HEK293 (cell line): ENCODE results near the gene UPK1A.

Experiments
- CTCF ChIA-PET: fragments of 350-600 bp; formaldehyde crosslinking; extraction: SDS; loops from one replicate; lab custom pipeline; 2021; ENCODE audit warnings: antibody characterized with exemption; lab: Yijun Ruan, JAX
- POLR2A ChIA-PET: fragments of 300-600 bp; formaldehyde crosslinking; extraction: SDS; loops from one replicate; lab custom pipeline; 2020; ENCODE audit warnings: antibody characterized with exemption, inconsistent platforms; lab: Yijun Ruan, JAX
- H3K27ac ChIP-seq: fragments of 200-500 bp; sonication (Bioruptor generic); 2 replicates; pipeline ENCODE4 v1.5.1; 2014; ENCODE audit warnings: low read depth, low read length, control low read depth, inconsistent platforms; ENCODE audit errors: extremely low read depth
- H3K36me3 ChIP-seq, 2 experiments: fragments of 200-500 bp in 1 of 2; sonication (Bioruptor generic) in 1 of 2; 1 replicate in 1 of 2; 2 replicates in 1 of 2; pipeline ENCODE4 v1.5.1; 2014 to 2017; ENCODE audit warnings: inconsistent platforms in 2 of 2, low read length in 2 of 2; ENCODE audit not compliant: control insufficient read depth in 2 of 2, insufficient read depth in 1 of 2
- H3K4me1 ChIP-seq: fragments of 200-500 bp; sonication (Bioruptor generic); 2 replicates; pipeline ENCODE4 v1.5.1; 2014; ENCODE audit warnings: mild to moderate bottlenecking, low read length, inconsistent platforms; ENCODE audit not compliant: control insufficient read depth, insufficient read depth
- H3K4me3 ChIP-seq: 2 replicates; pipeline ENCODE4 v1.5.1; 2011; ENCODE audit warnings: low read depth, mild to moderate bottlenecking, control low read depth, low read length, moderate library complexity
- H3K9me3 ChIP-seq: fragments of 200-500 bp; sonication (Bioruptor generic); 2 replicates; pipeline ENCODE4 v1.5.1; 2014; ENCODE audit warnings: low read depth, low read length, inconsistent platforms; ENCODE audit not compliant: control insufficient read depth, insufficient read depth
- KLF10 ChIP-seq: fragments of 450-650 bp; IDR thresholded peaks from 2 replicates; pipeline ENCODE4 v1.5.1; 2018; ENCODE audit warnings: missing biosample characterization, mild to moderate bottlenecking, missing genetic modification characterization
- OSR2 ChIP-seq: fragments of 450-650 bp; formaldehyde crosslinking; IDR thresholded peaks from 2 replicates; pipeline ENCODE4 v1.5.1; 2016; ENCODE audit warnings: missing biosample characterization, missing genetic modification characterization
- PBX3 ChIP-seq: sonication (generic); formaldehyde crosslinking; IDR thresholded peaks from 2 replicates; pipeline ENCODE4 v1.8.1; 2022; ENCODE audit warnings: mild to moderate bottlenecking, moderate library complexity, missing genetic modification reagents
- SCRT2 ChIP-seq: fragments of 450-650 bp; formaldehyde crosslinking; IDR thresholded peaks from 2 replicates; pipeline ENCODE4 v1.5.1; 2016; ENCODE audit warnings: missing biosample characterization, missing genetic modification characterization
- YY1 ChIP-seq: fragments of 450-650 bp; formaldehyde crosslinking; IDR thresholded peaks from 2 replicates; pipeline ENCODE4 v1.5.1; 2018; ENCODE audit warnings: missing biosample characterization, missing genetic modification characterization
- ZNF112 ChIP-seq: fragments of 450-650 bp; formaldehyde crosslinking; IDR thresholded peaks from 2 replicates; pipeline ENCODE4 v1.5.0; 2017; ENCODE audit warnings: missing biosample characterization, missing genetic modification characterization
- ZNF184 ChIP-seq: fragments of 450-650 bp; IDR thresholded peaks from 2 replicates; pipeline ENCODE4 v1.5.1; 2018; ENCODE audit warnings: missing biosample characterization, mild to moderate bottlenecking, missing genetic modification characterization
- ZNF202 ChIP-seq: fragments of 450-650 bp; formaldehyde crosslinking; IDR thresholded peaks from 2 replicates; pipeline ENCODE4 v1.5.1; 2016; ENCODE audit warnings: missing biosample characterization, missing genetic modification characterization, borderline replicate concordance
- ZNF24 ChIP-seq: fragments of 450-650 bp; formaldehyde crosslinking; IDR thresholded peaks from 2 replicates; pipeline ENCODE4 v1.5.1; 2016; ENCODE audit warnings: missing biosample characterization, missing genetic modification characterization
- ZNF366 ChIP-seq: fragments of 450-650 bp; formaldehyde crosslinking; conservative IDR thresholded peaks from 2 replicates; pipeline ENCODE4 v1.5.1; 2016; ENCODE audit warnings: missing biosample characterization, missing genetic modification characterization
- ZNF510 ChIP-seq: fragments of 450-650 bp; formaldehyde crosslinking; IDR thresholded peaks from 2 replicates; pipeline ENCODE4 v1.5.1; 2018; ENCODE audit warnings: mild to moderate bottlenecking, missing genetic modification characterization, missing biosample characterization; ENCODE audit not compliant: insufficient replicate concordance
- ZNF544 ChIP-seq: fragments of 450-650 bp; formaldehyde crosslinking; IDR thresholded peaks from 2 replicates; pipeline ENCODE4 v1.5.0; 2017; ENCODE audit warnings: missing biosample characterization, missing genetic modification characterization
- ZNF548 ChIP-seq: fragments of 450-650 bp; formaldehyde crosslinking; IDR thresholded peaks from 2 replicates; pipeline ENCODE4 v1.5.1; 2016; ENCODE audit warnings: missing biosample characterization, missing genetic modification characterization
- TF ChIP-seq, protein P1 (sequence below): fragments of 450-650 bp; formaldehyde crosslinking; IDR thresholded peaks from 2 replicates; pipeline ENCODE4 v1.5.1; 2016; ENCODE audit warnings: missing biosample characterization, missing genetic modification characterization, borderline replicate concordance
- TF ChIP-seq, protein P2 (sequence below): fragments of 450-650 bp; formaldehyde crosslinking; IDR thresholded peaks from 2 replicates; pipeline ENCODE4 v1.5.1; 2016; ENCODE audit warnings: missing biosample characterization, missing genetic modification characterization, low read depth
- TF ChIP-seq, protein P3 (sequence below): fragments of 450-650 bp; formaldehyde crosslinking; IDR thresholded peaks from 2 replicates; pipeline ENCODE4 v1.5.1; 2016; ENCODE audit warnings: missing biosample characterization, missing genetic modification characterization
- TF ChIP-seq, protein P4 (sequence below): fragments of 450-650 bp; IDR thresholded peaks from 2 replicates; pipeline ENCODE4 v1.5.1; 2018; ENCODE audit warnings: missing biosample characterization, mild to moderate bottlenecking, missing genetic modification characterization
- TF ChIP-seq, protein P5 (sequence below): fragments of 450-650 bp; formaldehyde crosslinking; IDR thresholded peaks from 2 replicates; pipeline ENCODE4 v1.5.1; 2016; ENCODE audit warnings: missing biosample characterization, missing genetic modification characterization
- TF ChIP-seq, protein P6 (sequence below): fragments of 450-650 bp; formaldehyde crosslinking; IDR thresholded peaks from 2 replicates; pipeline ENCODE4 v1.5.1; 2016; ENCODE audit warnings: missing biosample characterization, missing genetic modification characterization

Gene UPK1A

DNA sequence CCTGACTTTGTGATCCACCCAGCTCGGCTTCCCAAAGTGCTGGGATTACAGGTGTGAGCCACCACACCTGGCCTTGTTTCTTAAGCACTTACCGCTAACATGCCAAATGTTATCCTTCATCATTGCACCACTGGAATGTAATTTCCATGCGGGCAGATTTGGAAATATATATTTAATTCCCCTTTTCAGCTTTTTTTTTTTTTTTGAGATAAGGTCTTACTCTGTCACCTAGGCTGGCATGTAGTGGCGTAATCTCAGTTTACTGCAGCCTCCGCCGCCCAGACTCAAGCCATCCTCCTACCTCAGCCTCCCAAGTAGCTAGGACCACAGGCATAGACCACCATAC lies 4.3 kb upstream of the UPK1A start:
- Histone ChIP-seq H3K4me3 (no peak overlapping the region), H3K9me3 (no peaks in the 10 kb centered on the region; the same call in 1 of the 2 replicates), H3K27ac (no peak overlapping the region), H3K4me1 (no peaks in the 10 kb centered on the region), H3K36me3 (peaks cover 32 to 45% of the 10 kb centered on the region in 2 experiments)
- TF ChIP-seq ZNF112 = no peak
- no peak for TF ChIP-seq ZNF184 (tag by site-specific recombination)
- TF ChIP-seq KLF10 (tag by site-specific recombination) = no peak
- TF ChIP-seq SCRT2 (tag by site-specific recombination) = no peak
- TF ChIP-seq ZNF366 (tag by site-specific recombination) = no peak
- TF ChIP-seq, protein P1, sequence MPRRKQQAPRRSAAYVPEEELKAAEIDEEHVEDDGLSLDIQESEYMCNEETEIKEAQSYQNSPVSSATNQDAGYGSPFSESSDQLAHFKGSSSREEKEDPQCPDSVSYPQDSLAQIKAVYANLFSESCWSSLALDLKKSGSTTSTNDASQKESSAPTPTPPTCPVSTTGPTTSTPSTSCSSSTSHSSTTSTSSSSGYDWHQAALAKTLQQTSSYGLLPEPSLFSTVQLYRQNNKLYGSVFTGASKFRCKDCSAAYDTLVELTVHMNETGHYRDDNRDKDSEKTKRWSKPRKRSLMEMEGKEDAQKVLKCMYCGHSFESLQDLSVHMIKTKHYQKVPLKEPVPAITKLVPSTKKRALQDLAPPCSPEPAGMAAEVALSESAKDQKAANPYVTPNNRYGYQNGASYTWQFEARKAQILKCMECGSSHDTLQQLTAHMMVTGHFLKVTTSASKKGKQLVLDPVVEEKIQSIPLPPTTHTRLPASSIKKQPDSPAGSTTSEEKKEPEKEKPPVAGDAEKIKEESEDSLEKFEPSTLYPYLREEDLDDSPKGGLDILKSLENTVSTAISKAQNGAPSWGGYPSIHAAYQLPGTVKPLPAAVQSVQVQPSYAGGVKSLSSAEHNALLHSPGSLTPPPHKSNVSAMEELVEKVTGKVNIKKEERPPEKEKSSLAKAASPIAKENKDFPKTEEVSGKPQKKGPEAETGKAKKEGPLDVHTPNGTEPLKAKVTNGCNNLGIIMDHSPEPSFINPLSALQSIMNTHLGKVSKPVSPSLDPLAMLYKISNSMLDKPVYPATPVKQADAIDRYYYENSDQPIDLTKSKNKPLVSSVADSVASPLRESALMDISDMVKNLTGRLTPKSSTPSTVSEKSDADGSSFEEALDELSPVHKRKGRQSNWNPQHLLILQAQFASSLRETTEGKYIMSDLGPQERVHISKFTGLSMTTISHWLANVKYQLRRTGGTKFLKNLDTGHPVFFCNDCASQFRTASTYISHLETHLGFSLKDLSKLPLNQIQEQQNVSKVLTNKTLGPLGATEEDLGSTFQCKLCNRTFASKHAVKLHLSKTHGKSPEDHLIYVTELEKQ (tag by site-specific recombination) = no peak
- no peak for TF ChIP-seq YY1 (tag by site-specific recombination)
- no peak for TF ChIP-seq ZNF510 (tag by site-specific recombination)
- no peak for TF ChIP-seq PBX3
- TF ChIP-seq, protein P2, sequence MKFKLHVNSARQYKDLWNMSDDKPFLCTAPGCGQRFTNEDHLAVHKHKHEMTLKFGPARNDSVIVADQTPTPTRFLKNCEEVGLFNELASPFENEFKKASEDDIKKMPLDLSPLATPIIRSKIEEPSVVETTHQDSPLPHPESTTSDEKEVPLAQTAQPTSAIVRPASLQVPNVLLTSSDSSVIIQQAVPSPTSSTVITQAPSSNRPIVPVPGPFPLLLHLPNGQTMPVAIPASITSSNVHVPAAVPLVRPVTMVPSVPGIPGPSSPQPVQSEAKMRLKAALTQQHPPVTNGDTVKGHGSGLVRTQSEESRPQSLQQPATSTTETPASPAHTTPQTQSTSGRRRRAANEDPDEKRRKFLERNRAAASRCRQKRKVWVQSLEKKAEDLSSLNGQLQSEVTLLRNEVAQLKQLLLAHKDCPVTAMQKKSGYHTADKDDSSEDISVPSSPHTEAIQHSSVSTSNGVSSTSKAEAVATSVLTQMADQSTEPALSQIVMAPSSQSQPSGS = no peak
- no peak for TF ChIP-seq OSR2
- TF ChIP-seq, protein P3, sequence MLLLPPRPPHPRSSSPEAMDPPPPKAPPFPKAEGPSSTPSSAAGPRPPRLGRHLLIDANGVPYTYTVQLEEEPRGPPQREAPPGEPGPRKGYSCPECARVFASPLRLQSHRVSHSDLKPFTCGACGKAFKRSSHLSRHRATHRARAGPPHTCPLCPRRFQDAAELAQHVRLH (tag by site-specific recombination) = no peak
- TF ChIP-seq, protein P4, sequence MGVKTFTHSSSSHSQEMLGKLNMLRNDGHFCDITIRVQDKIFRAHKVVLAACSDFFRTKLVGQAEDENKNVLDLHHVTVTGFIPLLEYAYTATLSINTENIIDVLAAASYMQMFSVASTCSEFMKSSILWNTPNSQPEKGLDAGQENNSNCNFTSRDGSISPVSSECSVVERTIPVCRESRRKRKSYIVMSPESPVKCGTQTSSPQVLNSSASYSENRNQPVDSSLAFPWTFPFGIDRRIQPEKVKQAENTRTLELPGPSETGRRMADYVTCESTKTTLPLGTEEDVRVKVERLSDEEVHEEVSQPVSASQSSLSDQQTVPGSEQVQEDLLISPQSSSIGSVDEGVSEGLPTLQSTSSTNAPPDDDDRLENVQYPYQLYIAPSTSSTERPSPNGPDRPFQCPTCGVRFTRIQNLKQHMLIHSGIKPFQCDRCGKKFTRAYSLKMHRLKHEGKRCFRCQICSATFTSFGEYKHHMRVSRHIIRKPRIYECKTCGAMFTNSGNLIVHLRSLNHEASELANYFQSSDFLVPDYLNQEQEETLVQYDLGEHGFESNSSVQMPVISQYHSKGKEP (tag by site-specific recombination) = no peak
- TF ChIP-seq ZNF544 (tag by site-specific recombination) = no peak
- TF ChIP-seq ZNF24 (tag by site-specific recombination) = no peak
- TF ChIP-seq, protein P5, sequence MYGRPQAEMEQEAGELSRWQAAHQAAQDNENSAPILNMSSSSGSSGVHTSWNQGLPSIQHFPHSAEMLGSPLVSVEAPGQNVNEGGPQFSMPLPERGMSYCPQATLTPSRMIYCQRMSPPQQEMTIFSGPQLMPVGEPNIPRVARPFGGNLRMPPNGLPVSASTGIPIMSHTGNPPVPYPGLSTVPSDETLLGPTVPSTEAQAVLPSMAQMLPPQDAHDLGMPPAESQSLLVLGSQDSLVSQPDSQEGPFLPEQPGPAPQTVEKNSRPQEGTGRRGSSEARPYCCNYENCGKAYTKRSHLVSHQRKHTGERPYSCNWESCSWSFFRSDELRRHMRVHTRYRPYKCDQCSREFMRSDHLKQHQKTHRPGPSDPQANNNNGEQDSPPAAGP (tag by site-specific recombination) = no peak
- no peak for TF ChIP-seq ZNF548 (tag by site-specific recombination)
- TF ChIP-seq, protein P6, sequence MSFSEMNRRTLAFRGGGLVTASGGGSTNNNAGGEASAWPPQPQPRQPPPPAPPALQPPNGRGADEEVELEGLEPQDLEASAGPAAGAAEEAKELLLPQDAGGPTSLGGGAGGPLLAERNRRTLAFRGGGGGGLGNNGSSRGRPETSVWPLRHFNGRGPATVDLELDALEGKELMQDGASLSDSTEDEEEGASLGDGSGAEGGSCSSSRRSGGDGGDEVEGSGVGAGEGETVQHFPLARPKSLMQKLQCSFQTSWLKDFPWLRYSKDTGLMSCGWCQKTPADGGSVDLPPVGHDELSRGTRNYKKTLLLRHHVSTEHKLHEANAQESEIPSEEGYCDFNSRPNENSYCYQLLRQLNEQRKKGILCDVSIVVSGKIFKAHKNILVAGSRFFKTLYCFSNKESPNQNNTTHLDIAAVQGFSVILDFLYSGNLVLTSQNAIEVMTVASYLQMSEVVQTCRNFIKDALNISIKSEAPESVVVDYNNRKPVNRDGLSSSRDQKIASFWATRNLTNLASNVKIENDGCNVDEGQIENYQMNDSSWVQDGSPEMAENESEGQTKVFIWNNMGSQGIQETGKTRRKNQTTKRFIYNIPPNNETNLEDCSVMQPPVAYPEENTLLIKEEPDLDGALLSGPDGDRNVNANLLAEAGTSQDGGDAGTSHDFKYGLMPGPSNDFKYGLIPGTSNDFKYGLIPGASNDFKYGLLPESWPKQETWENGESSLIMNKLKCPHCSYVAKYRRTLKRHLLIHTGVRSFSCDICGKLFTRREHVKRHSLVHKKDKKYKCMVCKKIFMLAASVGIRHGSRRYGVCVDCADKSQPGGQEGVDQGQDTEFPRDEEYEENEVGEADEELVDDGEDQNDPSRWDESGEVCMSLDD (tag by site-specific recombination) = no peak
- TF ChIP-seq ZNF202 (tag by site-specific recombination) = no peak
- ChIA-PET CTCF (interaction anchor here (0.6 to 2.6 kb wide), 9 partner anchors 10 to 606 kb away, joined by 3 to 11 read pairs (median 4); partner anchors contain the start of gene COX6B1), POLR2A (interaction anchor here (0.7 to 6.5 kb wide), 7 partner anchors 9 to 329 kb away, joined by 3 to 65 read pairs (median 5); partner anchors contain the start of gene COX6B1)
